CD14-positive monocyte (primary cell): ENCODE measurements around the gene CWC15. TPM values are rescaled to one million over a fixed set of nuclear protein-coding genes. Genes with fewer than 3 reads are reported as not detected.
"Not testable (repeated sequence)": the region's sequence is repeated elsewhere in the genome, so short reads cannot be mapped to it uniquely, and the experiment has no call there.

Source experiments
- DNase-seq, 3 donors: peaks; one replicate each; pipeline ENCODE4 v3.0.0-alpha.2; 2011 to 2022
- H2AFZ ChIP-seq: 2 replicates; pipeline ENCODE4 v1.6.0; 2012; ENCODE audit warnings: mild to moderate bottlenecking, low read depth, low read length, inconsistent platforms; ENCODE audit not compliant: insufficient read depth, poor library complexity, severe bottlenecking
- H3K27ac ChIP-seq, 2 donors: 1 replicate in 1 of 2; 2 replicates in 1 of 2; pipeline ENCODE4 v1.5.1; 2012 to 2013; ENCODE audit warnings: low read length in 2 of 2, control low read depth in 1 of 2, inconsistent platforms in 1 of 2, low read depth in 1 of 2, mild to moderate bottlenecking in 1 of 2
- H3K27me3 ChIP-seq, 2 donors: one replicate each; pipeline versions ENCODE4 v1.6.0 to v1.6.1; 2011 to 2013; ENCODE audit warnings: low read length in 2 of 2; ENCODE audit not compliant: control insufficient read depth in 2 of 2, insufficient read depth in 2 of 2
- H3K36me3 ChIP-seq, 2 donors: replicated peaks in 1 of 2; 1 replicate in 1 of 2; 2 replicates in 1 of 2; pipeline versions ENCODE4 v1.5.1 to v1.6.1; 2012 to 2013; ENCODE audit warnings: low read length in 2 of 2, control low read depth in 1 of 2, inconsistent platforms in 1 of 2, mild to moderate bottlenecking in 1 of 2; ENCODE audit not compliant: insufficient read depth in 2 of 2, control insufficient read depth in 1 of 2
- H3K4me1 ChIP-seq, 2 donors: 1 replicate in 1 of 2; 2 replicates in 1 of 2; pipeline versions ENCODE4 v1.5.1 to v1.6.1; 2012 to 2013; ENCODE audit warnings: low read length in 2 of 2, control low read depth in 1 of 2, inconsistent platforms in 1 of 2, mild to moderate bottlenecking in 1 of 2, moderate library complexity in 1 of 2; ENCODE audit not compliant: insufficient read depth in 2 of 2, control insufficient read depth in 1 of 2
- H3K4me2 ChIP-seq: replicated peaks from 2 replicates; pipeline ENCODE3; 2012; ENCODE audit warnings: low read length, moderate library complexity, mild to moderate bottlenecking; ENCODE audit not compliant: poor library complexity, severe bottlenecking; ENCODE audit errors: extremely low read depth
- H3K4me3 ChIP-seq, 3 experiments: fragments of 200-600 bp in 1 of 3; sonication (generic) in 1 of 3; replicated peaks in 1 of 3; 1 replicate in 2 of 3; 2 replicates in 1 of 3; pipeline ENCODE4 v1.5.1; 2011 to 2013; ENCODE audit warnings: low read length in 3 of 3, mild to moderate bottlenecking in 3 of 3, control low read depth in 2 of 3, low read depth in 2 of 3, inconsistent platforms in 1 of 3, moderate library complexity in 1 of 3
- H3K79me2 ChIP-seq: 2 replicates; pipeline ENCODE4 v1.6.0; 2012; ENCODE audit warnings: mild to moderate bottlenecking, control low read depth, inconsistent platforms, low read length, moderate library complexity; ENCODE audit not compliant: insufficient read depth
- H3K9ac ChIP-seq: 2 replicates; pipeline ENCODE4 v1.6.0; 2017; ENCODE audit warnings: low read length, mild to moderate bottlenecking; ENCODE audit not compliant: insufficient read depth, poor library complexity, severe bottlenecking
- H3K9me3 ChIP-seq, 2 donors: replicated peaks in 1 of 2; 1 replicate in 1 of 2; 2 replicates in 1 of 2; pipeline versions ENCODE4 v1.5.1 to v1.6.1; 2012 to 2013; ENCODE audit warnings: low read length in 2 of 2, control low read depth in 1 of 2; ENCODE audit not compliant: control insufficient read depth in 1 of 2, insufficient read depth in 1 of 2
- H4K20me1 ChIP-seq: 2 replicates; pipeline ENCODE4 v1.6.0; 2012; ENCODE audit warnings: mild to moderate bottlenecking, low read length, control low read depth, moderate library complexity; ENCODE audit not compliant: insufficient read depth
- H3K27ac Mint-ChIP-seq, 7 donors: one replicate each; pipeline ENCODE4 v1.8.0; 2020; ENCODE audit warnings: mild to moderate bottlenecking in 7 of 7, mixed read lengths in 7 of 7, moderate library complexity in 6 of 7, inconsistent platforms in 2 of 7
- H3K27me3 Mint-ChIP-seq, 3 donors: one replicate each; pipeline ENCODE4 v1.8.0; 2021 to 2022; ENCODE audit warnings: low read depth in 3 of 3, mild to moderate bottlenecking in 3 of 3, mixed read lengths in 3 of 3, moderate library complexity in 3 of 3, inconsistent platforms in 1 of 3
- H3K36me3 Mint-ChIP-seq, 2 donors: one replicate each; pipeline ENCODE4 v1.8.0; 2020; ENCODE audit warnings: mixed read lengths in 2 of 2, inconsistent platforms in 1 of 2, mild to moderate bottlenecking in 1 of 2
- H3K4me1 Mint-ChIP-seq: one replicate; pipeline ENCODE4 v1.8.0; 2020; ENCODE audit warnings: mild to moderate bottlenecking, mixed read lengths
- H3K4me3 Mint-ChIP-seq, 2 donors: one replicate each; pipeline ENCODE4 v1.8.0; 2020; ENCODE audit warnings: mild to moderate bottlenecking in 2 of 2, mixed read lengths in 2 of 2, moderate library complexity in 1 of 2
- H3K9me3 Mint-ChIP-seq, 7 donors: one replicate each; pipeline ENCODE4 v1.8.0; 2020 to 2022; ENCODE audit warnings: mixed read lengths in 7 of 7, mild to moderate bottlenecking in 6 of 7, moderate library complexity in 6 of 7, inconsistent platforms in 2 of 7
- WGBS: methylation state at CpG from one replicate; pipeline ENCODE4 v1.1.5; 2013; ENCODE audit warnings: missing lambda C conversion rate; ENCODE audit not compliant: insufficient coverage; 5-methylcytosine and 5-hydroxymethylcytosine counted together
- intact Hi-C, 2 donors: fragments of 100-400 bp; cut with micrococcal nuclease; formaldehyde crosslinking; loops; one replicate each; pipeline versions ENCODE4 v1.15.0 to v1.15.1; 2023
- polyA plus RNA-seq, 3 donors: library from polyadenylated mRNA; depleted of rRNA in 1 of 3; unstranded in 2 of 3; stranded (reverse) in 1 of 3; fragments of 300-500 nt in 2 of 3; fragments of >200 nt in 1 of 3; fragmentation: Illumina TruSeq in 2 of 3; gene quantifications; 1 replicate in 2 of 3; 2 replicates in 1 of 3; pipeline ENCODE4 v1.2.3, GENCODE V29; 2012 to 2021
- TF ChIP-seq, protein P1 (sequence below): fragments of 200-600 bp; IDR thresholded peaks from one replicate; pipeline ENCODE4 v1.8.0; 2022; ENCODE audit warnings: antibody characterized with exemption, mild to moderate bottlenecking

The CWC15 gene
- polyA plus RNA-seq, 3 donors: 27.5 to 43.8 (median 38.9) TPM

DNA sequence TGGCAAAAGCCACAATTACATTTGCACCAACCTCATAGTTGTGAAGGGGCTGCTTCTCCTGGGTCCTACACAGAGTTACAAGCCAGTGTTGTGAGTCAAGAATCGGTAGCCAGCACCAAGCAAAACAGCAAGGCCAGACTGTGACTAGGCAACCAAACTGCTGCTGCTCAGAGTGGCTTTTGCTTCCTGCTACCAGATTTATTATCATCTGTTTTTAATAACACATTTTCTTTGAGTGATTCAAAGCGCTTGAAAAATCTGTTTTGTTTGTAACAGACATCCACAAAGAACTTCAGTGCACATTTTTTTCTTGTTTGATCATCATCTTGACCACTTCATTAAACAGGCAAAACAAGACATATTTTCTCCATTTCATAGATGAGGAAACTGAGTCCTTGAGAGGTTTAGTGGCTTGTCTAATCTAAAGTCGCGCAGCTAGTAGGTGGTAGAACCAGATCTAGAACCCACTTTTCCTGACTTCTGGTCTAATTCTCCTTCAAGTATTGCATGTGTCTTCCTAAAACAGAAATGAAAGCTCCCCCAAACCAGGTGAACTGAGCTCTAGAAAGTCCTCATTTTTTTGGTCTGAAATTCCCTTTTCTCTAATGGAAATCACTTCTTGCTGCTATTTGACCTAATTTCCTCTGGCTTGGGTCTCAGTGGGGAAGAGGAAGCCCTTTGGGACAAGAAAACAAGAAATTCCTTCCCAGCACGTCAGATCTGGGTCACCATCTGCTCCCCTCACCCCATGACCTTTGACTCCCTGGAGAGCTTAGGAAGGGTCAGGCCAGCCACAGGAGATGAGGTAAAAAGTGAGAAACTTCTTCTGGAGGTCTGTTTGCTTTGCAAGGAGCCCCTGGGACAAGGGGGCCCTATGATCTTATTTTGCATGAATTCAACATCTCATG lies 39.9 kb downstream of the CWC15 start:
- H4K20me1 ChIP-seq: no peaks in the 10 kb centered on the region
- no peak for DNase-seq
- no peaks in the 10 kb centered on the region for H3K4me1 ChIP-seq
- no peaks in the 10 kb centered on the region for H3K36me3 ChIP-seq
- H3K27me3 ChIP-seq: no peaks in the 10 kb centered on the region
- TF ChIP-seq, protein P1, sequence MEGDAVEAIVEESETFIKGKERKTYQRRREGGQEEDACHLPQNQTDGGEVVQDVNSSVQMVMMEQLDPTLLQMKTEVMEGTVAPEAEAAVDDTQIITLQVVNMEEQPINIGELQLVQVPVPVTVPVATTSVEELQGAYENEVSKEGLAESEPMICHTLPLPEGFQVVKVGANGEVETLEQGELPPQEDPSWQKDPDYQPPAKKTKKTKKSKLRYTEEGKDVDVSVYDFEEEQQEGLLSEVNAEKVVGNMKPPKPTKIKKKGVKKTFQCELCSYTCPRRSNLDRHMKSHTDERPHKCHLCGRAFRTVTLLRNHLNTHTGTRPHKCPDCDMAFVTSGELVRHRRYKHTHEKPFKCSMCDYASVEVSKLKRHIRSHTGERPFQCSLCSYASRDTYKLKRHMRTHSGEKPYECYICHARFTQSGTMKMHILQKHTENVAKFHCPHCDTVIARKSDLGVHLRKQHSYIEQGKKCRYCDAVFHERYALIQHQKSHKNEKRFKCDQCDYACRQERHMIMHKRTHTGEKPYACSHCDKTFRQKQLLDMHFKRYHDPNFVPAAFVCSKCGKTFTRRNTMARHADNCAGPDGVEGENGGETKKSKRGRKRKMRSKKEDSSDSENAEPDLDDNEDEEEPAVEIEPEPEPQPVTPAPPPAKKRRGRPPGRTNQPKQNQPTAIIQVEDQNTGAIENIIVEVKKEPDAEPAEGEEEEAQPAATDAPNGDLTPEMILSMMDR: no peak
- Mint-ChIP-seq H3K4me1 (peaks cover 4% of the 10 kb centered on the region), H3K9me3 (peaks cover 0 to 2% (median 0%) of the 10 kb centered on the region in 7 donors), H3K27me3 (peaks cover 0 to 3% (median 2%) of the 10 kb centered on the region in 3 donors), H3K27ac (no peak overlapping the region), H3K4me3 (no peak overlapping the region), H3K36me3 (no peaks in the 10 kb centered on the region)
- no peaks in the 10 kb centered on the region for H3K9me3 ChIP-seq
- no peaks in the 10 kb centered on the region for H3K79me2 ChIP-seq
- intact Hi-C loops: no loop called here
- 78% methylated on average over 1 of the region's 5 CpGs for WGBS
- H2AFZ ChIP-seq: no peak overlapping the region
- no peak overlapping the region for H3K4me2 ChIP-seq
- no peak overlapping the region for H3K27ac ChIP-seq
- H3K4me3 ChIP-seq: no peak overlapping the region
- H3K9ac ChIP-seq: no peak overlapping the region

DNA sequence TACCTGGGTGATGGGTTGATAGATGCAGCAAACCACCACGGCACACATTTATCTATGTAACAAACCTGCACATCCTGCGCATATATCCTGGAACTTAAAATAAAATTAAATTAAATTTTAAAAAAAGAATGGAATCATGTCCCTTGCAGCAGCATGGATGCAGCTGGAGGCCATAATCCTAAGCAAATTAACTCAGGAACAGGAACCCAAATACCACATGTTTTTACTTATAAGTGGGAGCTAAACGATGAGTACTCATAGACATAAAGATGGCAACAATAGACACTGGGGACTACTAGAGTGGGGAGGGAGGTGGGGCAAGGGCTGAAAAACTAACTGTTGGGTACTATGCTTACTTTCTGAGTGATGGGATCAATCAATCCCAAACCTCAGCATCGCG lies 40.9 kb downstream of the CWC15 start:
- H3K4me3 ChIP-seq: no peak overlapping the region
- Mint-ChIP-seq H3K9me3 (peaks cover 0 to 2% (median 0%) of the 10 kb centered on the region in 7 donors), H3K4me1 (peaks cover 8% of the 10 kb centered on the region), H3K4me3 (no peak overlapping the region), H3K27me3 (peaks cover 0 to 3% (median 2%) of the 10 kb centered on the region in 3 donors), H3K36me3 (no peaks in the 10 kb centered on the region), H3K27ac (no peak overlapping the region)
- no peak overlapping the region for H3K4me2 ChIP-seq
- intact Hi-C loops: no loop called here
- H3K9ac ChIP-seq: no peak overlapping the region
- no peaks in the 10 kb centered on the region for H3K79me2 ChIP-seq
- TF ChIP-seq, protein P1: no peak
- H3K4me1 ChIP-seq: no peaks in the 10 kb centered on the region
- DNase-seq: no peak
- H3K27me3 ChIP-seq: no peaks in the 10 kb centered on the region
- WGBS: no CpG with 5 or more reads among the region's 5 CpGs
- H3K27ac ChIP-seq: no peak overlapping the region
- H3K9me3 ChIP-seq: no peaks in the 10 kb centered on the region
- no peaks in the 10 kb centered on the region for H3K36me3 ChIP-seq
- no peak overlapping the region for H2AFZ ChIP-seq
- no peaks in the 10 kb centered on the region for H4K20me1 ChIP-seq

DNA sequence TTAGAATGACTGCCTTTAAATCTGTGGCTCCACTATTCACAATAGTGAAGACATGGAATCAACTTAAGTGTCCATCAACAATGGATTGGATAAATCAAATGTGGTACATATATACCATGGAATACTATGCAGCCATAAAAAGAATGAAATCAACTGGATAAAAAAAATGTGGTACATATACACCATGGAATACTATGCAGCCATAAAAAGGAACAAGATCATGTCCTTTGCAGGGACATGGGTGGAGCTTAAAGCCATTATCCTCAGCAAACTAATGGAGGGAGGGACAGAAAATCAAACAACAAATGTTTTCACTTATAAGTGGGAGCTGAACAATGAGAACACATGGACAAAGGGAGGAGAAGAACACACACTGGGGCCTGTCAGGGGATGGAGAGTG lies 41.3 kb downstream of the CWC15 start:
- H3K27me3 ChIP-seq, H3K9me3 Mint-ChIP-seq, H3K4me2 ChIP-seq, H3K36me3 Mint-ChIP-seq, H2AFZ ChIP-seq, H3K9ac ChIP-seq, H3K4me1 Mint-ChIP-seq, intact Hi-C loops, H3K27ac Mint-ChIP-seq, H3K79me2 ChIP-seq, H3K4me3 Mint-ChIP-seq, H3K36me3 ChIP-seq, H3K9me3 ChIP-seq, H4K20me1 ChIP-seq, H3K4me3 ChIP-seq, H3K27ac ChIP-seq, H3K27me3 Mint-ChIP-seq, H3K4me1 ChIP-seq, DNase-seq: not testable (repeated sequence)
